Measurements from ENCODE around the gene IL24.

IL24 gene

DNA sequence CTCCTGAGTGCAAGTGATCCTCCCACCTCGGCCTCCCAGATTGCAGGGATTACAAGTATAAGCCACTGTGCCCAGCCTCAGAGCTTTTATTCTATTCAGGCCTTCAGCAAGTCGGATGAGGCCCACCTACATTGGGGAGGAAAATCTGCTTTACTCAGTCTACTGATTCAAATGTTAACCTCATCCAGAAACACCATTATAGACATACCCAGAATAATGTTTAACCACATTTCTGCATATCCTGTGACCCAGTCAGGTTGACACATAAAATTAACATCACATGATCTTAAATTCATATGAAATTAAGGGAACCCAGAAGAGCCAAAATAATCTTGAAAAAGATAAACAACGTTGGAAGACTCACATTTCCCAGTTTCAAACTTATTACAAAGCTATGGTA lies 16.9 kb upstream of the IL24 start:
- no peak for DNase-seq (ENCODE audit: low read depth)

DNA sequence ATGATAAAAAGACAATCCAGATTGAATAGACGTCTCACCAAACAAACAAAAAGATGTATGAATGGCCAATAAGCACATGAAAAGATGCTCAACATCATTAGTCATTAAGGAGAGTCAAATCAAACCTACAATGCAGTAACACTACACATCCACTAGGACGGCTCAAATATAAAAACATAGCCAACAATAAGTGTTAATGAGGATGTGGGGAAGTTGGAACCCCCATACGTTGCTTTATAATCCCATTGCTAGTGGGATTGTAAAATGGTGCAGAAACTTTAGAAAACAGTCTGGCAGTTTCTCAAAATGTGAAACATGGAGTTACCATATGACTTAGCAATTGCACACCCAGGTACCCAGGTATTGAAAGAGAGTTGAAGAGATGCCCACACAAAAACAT lies 14.7 kb upstream of the IL24 start:
- DNase-seq (ENCODE audit: low read depth): no peak

DNA sequence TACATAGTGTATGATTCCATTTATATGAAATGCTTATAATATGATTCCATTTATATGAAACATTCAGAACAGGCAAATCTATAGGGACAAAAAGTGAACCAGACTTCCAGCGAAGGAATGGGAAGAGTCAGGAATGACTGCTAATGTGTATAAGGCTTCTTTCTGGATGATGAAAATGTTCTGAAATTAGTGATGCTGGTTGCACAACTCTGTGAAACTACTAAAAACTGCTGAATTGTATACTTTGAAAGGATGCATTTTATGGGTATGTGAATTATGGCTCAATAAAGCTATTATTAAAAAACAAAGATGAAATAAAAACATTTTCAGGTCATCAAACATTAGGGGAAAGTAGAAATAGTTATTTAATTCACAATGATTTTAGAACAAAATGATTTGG lies 14.1 kb upstream of the IL24 start:
- DNase-seq (ENCODE audit: low read depth): no peak

DNA sequence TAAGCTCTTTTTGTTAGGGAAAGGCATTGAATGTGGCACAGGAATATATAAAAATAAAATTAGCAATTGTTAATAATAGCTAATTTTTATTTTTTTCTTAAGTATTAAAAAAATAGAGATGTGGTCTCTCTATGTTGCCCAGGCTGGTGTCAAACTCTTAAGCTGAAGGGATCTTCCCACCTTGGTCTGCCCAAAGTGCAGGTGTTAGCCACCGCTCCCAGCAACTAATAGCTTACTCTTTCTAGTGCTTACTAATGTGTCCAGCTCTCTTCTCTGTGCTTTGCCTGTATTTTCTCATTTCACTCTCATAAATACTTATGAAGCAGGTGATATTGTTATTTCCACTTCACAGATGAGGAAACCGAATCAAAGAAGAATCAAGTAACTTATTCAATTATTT lies 13.4 kb upstream of the IL24 start:
- no peak for DNase-seq (ENCODE audit: low read depth)

DNA sequence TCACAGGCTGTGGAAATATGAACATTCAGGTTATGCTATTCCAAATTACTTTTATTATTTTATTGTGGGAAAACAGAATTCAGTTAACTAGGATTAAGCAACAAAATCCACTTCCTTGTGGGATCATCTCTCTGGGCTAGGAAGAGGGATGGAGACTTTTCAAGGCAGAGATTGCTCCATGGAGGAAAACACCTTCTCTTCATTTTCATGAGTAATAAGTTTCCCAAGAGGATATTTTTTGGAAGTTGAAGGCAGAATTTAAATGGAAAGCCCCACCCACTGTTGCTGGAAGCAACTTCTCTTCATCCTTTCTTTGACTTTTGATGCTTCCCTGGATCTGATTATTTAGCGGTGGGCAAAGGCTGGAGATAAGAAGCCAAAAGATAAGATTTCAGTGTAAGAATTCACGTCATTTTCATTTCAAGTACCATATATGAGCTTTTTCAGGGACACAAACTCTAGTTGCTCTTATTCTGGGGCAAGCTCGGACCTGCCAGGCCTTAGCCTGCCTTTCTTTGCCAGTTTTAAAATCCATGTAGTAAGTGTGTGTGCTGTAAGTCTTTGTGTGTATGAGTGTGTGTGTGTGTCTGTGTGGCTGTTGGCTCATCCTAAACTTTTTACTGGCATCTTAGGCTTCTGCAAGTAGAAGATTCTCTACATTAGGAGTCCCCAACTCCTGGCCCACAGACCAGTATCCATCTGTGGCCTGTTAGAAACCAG lies 11.7 kb upstream of the IL24 start:
- no peak for DNase-seq (ENCODE audit: low read depth)

DNA sequence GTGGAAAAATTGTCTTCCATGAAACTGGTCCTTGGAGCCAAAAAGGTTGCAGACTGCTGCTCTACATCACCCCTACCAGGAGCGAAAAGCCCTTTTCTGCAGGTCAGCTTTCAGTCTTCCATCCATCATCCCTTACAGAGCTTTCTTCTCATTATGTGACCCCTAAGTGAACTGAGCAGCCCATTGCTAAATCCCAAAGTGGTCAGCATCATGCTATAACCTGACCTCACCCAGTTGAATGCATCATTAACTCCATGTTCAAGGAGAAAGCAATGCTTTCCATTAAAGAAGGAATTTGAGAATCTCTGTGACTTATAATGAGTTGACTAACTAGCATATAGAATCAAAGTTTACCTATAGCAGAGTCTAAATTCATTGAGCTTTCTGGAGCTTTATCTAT lies 10.4 kb upstream of the IL24 start:
- DNase-seq (ENCODE audit: low read depth): no peak

DNA sequence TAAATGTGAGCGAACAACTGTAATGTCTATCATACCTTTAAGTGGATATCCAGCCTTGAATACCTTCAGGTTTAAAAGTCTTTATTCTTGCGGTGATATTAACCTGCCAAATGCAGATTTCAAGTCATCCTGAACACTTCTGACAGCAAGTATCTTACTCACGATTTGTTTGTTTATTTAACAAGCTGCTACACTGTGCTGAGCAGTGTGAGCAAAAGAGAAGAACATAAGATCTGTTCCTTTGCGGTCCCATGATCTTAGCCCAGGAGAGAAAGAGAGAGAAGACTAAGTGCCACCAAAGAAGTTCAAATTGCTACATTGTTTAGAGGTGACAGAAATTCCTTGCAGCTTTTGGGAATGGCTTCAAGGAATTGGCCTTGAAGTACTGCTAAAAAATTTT lies 9.5 kb upstream of the IL24 start:
- no peak for DNase-seq (ENCODE audit: low read depth)

DNA sequence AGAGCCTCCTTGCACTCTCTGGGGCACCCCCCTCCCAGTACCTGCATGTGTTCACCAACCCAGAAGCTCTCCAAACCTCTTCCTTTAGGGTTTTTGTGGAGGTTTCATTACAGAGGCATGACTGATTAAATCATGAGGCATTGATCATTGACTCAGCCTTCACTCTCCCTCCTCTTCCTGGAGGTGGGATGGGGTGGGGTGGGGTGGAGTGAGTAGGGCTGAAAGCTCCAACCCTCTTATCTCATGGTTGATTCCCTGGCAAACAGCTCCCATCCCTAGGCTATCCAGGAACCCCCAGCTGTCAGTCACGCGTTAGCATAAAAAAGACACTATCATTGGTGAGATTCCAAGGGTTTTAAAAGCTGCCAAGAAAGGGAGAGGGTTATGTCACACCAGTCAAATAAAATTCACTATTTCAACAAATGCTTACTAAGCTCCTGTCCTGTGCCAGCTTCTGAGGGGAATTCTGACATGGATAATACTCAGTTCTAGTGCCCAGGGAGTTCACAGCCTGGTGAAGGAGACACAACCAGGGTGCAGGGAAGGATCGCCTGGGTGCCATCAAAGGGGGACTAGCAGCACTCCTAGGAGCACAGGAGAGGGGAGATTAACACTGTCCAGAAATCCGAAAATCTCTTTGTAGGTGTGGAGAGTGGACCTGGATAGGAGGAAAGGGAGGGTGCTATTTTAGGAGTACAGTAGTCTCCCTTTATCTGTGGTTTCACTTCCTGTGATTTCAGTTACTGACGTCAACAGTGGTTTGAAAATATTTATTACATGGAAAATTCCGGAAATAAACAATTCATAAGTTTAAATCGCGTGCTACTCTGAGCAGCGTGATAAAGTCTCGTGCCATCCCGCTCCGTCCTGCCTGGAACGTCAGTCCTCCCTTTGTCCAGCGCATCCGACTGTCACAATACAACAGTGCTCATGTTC lies 6.8 kb upstream of the IL24 start:
- DNase-seq (ENCODE audit: low read depth): no peak

DNA sequence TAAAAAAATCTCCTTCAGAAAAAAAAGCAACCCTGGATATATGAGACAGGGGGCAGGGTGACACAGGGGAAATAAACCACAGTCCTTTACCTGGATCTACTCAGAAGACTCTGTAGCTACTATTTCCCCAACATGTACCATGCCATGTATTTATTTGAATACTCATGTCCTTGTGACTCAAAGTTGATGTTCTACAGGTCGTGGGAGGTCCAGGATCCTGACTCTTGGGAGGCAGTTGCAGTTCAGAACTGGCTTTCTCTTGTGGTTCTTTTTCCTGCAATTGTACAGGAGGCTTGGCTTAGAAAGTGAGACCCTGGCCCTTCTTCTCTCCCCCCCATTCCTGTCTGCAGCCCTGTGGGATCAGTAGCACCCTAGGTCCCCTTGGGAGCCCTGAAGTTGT lies 5.8 kb upstream of the IL24 start:
- DNase-seq (ENCODE audit: low read depth): no peak

DNA sequence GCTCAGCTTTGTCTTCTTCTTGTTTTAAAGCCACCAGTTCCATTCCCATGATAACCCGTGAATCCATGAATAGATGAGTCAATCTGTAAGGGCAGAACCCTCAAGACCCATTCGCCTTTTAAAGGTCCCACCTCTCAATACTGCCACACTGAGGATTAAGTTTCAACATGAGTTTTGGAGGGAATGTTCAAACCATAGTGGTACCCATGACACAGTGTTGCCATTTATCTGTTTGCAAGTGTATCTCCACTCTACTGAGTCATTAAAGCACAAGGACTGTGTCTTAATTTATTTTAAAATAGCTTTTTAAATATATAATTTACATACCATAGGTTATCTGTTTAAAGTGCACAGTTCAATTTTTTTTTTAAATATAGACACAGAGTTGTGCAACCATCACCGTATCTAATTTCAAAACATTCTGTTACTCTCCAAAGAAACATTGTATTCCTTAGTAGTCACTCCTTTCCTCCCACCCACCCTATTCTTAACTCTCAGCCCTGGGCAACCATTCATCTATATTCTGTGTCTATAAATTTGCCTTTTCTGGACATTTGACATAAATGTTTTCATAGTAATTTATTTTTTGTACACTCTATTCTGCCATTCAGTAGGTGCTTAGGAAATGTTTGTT lies 4.8 kb upstream of the IL24 start:
- DNase-seq (ENCODE audit: low read depth): no peak

DNA sequence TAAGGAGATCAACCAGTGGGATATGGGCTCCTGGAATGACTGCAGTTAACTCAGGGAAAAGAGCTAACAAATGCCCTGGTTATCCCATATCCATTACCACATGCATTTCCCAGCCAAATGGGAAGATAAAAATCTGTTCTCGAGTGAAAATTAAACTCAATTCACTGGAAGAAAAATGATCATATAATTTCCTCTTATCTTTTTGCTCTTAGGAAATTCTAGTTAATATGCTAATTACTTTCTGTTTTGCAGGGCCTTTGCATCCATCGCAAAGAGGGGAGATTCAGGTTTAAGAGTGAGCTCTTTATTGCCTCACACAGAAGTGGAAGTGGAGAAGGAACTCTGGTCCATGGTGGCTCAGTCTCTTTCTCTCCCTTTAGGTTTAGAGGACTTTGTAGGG lies 3.9 kb upstream of the IL24 start:
- no peak for DNase-seq (ENCODE audit: low read depth)

DNA sequence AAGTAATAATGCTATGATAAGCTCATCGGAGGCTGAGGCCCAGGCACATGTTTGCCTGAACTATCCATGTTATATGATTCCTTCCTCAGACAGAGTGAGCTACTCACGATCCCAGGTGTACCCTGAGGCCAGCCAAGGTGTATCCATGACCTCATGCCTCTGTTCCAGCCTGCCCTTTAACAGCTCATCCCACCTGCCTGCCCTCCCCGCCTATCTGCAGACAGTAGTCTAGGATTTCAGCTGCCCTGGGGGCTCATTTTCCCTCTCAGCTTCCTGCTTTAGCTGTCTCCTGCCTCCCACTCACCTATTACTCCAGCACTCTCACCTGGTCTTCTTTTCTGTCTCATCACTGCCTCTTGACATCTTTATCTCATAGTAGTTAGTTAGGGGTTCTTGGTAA lies 1.9 kb upstream of the IL24 start:
- DNase-seq (ENCODE audit: low read depth): no peak

DNA sequence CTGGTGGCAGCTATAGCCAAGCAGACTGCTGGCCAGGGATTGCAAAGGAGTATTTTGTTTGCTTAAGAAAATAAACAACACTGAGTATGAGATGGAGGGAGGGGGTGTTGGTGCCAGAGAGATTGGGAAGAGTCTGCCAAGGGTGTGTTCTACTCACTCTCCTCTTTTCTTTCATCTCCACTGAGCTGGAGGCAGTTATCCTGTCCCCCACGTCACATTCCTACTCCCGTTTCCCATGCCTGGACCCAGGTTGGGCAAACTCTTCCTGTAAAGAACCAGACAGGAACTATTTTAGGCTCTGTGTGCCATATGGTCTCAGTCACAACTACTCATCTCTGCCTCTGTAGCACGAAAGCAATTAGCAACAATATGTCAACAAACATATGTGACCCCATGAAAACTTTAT lies 1.4 kb upstream of the IL24 start:
- DNase-seq (ENCODE audit: low read depth): no peak

DNA sequence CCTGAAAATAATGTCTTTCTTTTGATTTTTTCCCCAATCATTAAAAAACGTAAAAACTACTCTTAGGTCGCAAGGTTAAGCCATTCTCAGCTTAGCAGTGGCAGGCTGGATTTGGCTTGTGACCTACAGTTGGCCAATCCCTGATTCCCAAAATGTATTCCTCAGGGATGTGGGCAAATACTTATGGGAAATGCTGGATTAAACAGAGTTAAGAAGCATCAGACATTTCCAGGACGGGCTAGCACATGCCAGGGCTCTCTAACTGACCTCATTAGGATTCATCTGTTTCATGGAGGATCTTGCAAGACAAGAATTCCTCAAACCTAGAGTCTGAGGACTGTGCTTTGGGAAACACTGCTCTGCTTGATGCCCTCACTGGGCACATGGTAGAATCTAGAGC lies 982 bp upstream of the IL24 start:
- DNase-seq (ENCODE audit: low read depth): no peak

DNA sequence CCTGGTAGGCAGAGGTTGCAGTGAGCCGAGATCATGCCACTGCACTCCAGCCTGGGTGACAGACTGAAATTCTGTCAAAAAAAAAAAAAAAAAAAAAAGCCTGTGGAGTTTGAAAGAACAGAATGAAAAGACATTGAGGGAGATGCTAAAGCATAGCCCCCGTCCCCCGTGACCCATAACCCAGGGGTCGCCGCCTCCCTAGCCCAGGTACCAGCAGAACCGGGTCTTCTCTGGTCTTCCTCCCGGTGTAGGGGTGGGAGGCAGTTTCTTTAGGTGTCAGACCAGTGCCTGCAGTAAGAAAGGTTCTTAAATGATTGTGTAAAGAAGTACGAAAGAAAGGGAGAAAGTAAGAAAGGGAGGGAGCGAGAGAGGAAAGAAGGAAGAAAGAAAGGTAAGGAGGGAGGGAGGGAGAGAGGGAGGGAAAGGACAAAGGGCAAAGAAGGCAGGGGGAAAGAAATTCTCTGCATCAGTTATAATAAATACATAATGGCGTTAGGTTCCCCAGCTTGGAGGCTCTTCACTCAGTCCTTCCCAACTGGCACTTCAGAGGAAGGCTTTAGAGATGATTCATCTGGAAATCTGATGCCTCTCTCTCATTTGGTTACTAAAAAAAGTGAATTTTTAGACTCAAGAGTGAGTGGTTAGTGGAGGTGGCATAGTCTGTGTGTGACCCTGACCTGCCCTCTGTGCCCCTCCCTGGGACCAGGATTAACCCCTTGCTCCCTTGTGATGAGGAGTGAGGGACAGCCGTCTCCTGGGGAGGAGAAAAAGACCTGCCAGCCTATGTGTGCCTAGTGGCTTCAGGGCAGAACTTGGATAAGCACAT lies 1.1 kb downstream of the IL24 start:
- DNase-seq (ENCODE audit: low read depth): no peak

DNA sequence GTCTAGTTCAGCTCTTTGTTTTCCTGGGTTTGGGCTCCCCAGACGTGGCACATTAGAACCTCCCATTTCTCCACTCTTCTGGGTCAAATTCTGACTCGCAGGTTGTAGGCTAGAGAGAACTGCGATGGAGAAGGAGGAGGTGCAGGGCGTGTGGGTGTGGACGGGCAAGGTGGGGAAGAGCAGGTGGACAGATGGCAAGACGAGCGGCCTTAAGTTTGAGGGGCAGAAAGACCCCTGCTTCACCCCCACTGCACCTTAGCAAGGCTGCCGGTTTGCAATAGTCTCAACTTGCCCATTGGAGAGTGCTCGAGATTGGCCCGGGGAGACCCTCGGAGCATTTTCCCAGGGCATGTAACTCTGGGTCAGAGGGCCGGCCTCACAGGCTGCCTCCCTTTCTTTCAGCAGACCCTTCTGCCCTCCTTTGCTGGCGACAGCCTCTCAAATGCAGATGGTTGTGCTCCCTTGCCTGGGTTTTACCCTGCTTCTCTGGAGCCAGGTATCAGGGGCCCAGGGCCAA lies 1.7 kb downstream of the IL24 start:
- DNase-seq (ENCODE audit: low read depth): no peak

DNA sequence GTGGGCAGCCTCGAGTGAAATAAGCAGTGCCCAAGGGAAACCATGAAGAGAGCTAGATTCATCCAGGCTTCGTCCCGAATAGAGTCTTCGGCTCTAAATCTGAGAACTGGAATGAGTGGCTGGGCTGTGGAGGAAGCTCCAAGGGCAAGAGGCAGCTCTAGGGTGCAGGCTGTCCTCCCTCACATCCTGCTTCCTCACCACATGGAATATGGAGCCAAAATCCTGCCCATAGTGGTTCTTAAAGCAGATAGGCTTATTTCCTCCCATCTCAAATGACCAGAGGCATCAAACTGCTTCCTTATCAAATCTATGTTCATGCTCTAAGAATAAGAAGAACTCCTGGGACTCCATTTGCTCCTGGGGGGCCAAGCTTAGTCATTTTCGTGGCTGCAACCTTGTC lies 2.5 kb downstream of the IL24 start:
- no peak for DNase-seq (ENCODE audit: low read depth)

DNA sequence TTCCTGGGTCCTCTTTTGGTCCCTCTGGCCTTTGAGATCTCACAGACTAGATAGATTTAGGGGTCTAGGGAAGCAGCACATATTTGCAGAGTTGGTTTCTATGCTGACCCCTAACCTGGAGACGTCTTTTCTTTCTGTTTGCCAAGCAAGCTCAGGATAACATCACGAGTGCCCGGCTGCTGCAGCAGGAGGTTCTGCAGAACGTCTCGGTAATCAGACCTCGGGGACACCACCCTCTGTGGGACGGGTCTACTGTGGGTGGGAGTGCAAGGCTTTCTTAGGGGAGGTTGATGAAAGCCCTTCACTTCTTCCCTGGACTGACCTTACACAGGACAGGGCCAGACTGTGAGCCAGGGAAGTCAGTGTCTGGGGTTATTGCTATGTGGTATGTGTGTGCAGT lies 2.9 kb downstream of the IL24 start:
- no peak for DNase-seq (ENCODE audit: low read depth)

DNA sequence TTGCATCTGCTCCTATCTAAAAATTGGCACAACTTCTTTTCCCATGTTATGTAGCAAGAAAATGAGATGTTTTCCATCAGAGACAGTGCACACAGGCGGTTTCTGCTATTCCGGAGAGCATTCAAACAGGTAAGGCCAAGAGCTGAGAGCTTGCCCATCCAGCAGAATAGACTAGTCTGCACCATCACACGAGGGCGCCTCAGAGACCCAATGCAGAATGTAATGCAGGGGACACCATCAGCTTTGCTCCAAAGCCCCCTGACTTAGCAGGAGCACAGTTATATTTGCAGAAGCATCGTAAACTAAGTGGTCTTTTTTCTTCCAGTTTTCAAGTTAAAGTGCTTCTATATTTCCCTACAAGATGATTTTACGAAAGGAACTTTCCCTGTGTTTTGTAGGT lies 4.7 kb downstream of the IL24 start:
- no peak for DNase-seq (ENCODE audit: low read depth)

DNA sequence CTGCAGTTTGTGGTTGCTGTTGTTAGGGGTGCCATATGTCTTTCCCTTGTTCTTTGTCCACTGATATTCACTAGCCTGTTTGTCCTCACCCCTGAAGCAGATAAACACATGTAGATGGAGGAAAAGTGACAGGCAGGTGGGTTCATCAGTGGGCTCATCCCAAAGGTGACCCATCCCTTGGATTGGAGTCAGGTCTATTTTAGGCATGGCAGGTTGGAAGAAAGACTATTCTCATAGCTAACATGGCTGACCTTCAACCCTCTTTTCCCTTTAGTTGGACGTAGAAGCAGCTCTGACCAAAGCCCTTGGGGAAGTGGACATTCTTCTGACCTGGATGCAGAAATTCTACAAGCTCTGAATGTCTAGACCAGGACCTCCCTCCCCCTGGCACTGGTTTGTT lies 5.5 kb downstream of the IL24 start:
- no peak for DNase-seq (ENCODE audit: low read depth)

DNA sequence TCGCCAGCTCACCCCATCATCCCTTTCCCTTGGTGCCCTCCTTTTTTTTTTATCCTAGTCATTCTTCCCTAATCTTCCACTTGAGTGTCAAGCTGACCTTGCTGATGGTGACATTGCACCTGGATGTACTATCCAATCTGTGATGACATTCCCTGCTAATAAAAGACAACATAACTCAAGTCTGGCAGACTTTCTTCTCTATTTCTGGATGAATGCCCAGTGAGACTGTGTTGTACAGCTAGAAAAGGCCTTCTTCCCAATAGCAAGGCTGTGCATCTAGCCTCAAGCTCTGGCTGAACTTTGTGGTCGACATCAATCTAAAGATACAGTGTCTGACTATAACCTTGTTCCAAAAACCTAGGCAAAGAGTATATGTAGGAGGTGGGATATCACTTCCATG lies 6.4 kb downstream of the IL24 start:
- no peak for DNase-seq (ENCODE audit: low read depth)

Data from T follicular helper cell (primary cell).